HUDEP-2 (cell line): ENCODE data around the gene XPNPEP3.

ENCODE experiments used
- DNase-seq, 76 experiments: peaks; one replicate each; lab custom pipeline; 2025; ENCODE audit not compliant: unreplicated experiment in 76 of 76; lab: John Stamatoyannopoulos, UW

The XPNPEP3 gene

GRCh38 chr22:40928657-40929056 is 71.7 kb downstream of the XPNPEP3 start:
- DNase-seq = peak in 4 of 76 experiments; percentile 1 to 13 (median 4)

- DNase-seq = no peak
Observed at GRCh38 chr22:40932396-40932795, 75.4 kb downstream of the XPNPEP3 start.

GRCh38 chr22:40939202-40939601 is 82.3 kb downstream of the XPNPEP3 start:
- no peak for DNase-seq

- DNase-seq = peak; percentile 83 to 99 (median 96)
Observed at GRCh38 chr22:40950962-40951794, 94.2 kb downstream of the XPNPEP3 start, which contains the start of gene RBX1. Gene RBX1 (plus strand): TSS chr22:40951378. CDS start chr22:40951399, 21 bp downstream.

- DNase-seq = peak in 10 of 76 experiments; percentile 14 to 96 (median 34)
Observed at GRCh38 chr22:40951795-40952605, 95.1 kb downstream of the XPNPEP3 start.

GRCh38 chr22:40953471-40953870 is 96.5 kb downstream of the XPNPEP3 start:
- peak in 6 of 76 experiments; percentile 8 to 20 (median 11) for DNase-seq

GRCh38 chr22:40954113-40954512 is 97.2 kb downstream of the XPNPEP3 start:
- DNase-seq = no peak

GRCh38 chr22:40955571-40955970 is 98.6 kb downstream of the XPNPEP3 start:
- peak in 60 of 76 experiments; percentile 9 to 93 (median 61) for DNase-seq

- no peak for DNase-seq
Observed at GRCh38 chr22:40957601-40958000, 100.7 kb downstream of the XPNPEP3 start.

GRCh38 chr22:40958299-40958698 is 101.4 kb downstream of the XPNPEP3 start:
- DNase-seq = no peak

- no peak for DNase-seq
Observed at GRCh38 chr22:40960145-40960544, 103.2 kb downstream of the XPNPEP3 start.

- DNase-seq = peak in 25 of 76 experiments; percentile 6 to 68 (median 29)
Observed at GRCh38 chr22:40965936-40966725, 109.2 kb downstream of the XPNPEP3 start.

- peak in 26 of 76 experiments; percentile 4 to 56 (median 16) for DNase-seq
Observed at GRCh38 chr22:40966726-40967085, 109.8 kb downstream of the XPNPEP3 start.

GRCh38 chr22:40967111-40967760 is 110.3 kb downstream of the XPNPEP3 start:
- no peak for DNase-seq

- DNase-seq = no peak
Observed at GRCh38 chr22:40972587-40972986, 115.6 kb downstream of the XPNPEP3 start.

GRCh38 chr22:40973144-40973543 is 116.2 kb downstream of the XPNPEP3 start:
- no peak for DNase-seq

GRCh38 chr22:40975366-40975765 is 118.4 kb downstream of the XPNPEP3 start:
- no peak for DNase-seq

- no peak for DNase-seq
Observed at GRCh38 chr22:40976866-40977700, 120.1 kb downstream of the XPNPEP3 start.

GRCh38 chr22:40979198-40979597 is 122.2 kb downstream of the XPNPEP3 start:
- DNase-seq = no peak
